Stimulated activated CD8-positive, alpha-beta memory T cell treated with anti-CD3 and anti-CD28 coated beads, Interleukin-4, amount 100 ng/mL, for 1 hour (primary cell): ENCODE measurements around the gene TRIOBP.
"Not testable (repeated sequence)": the region's sequence is repeated elsewhere in the genome, so short reads cannot be mapped to it uniquely, and the experiment has no call there.

Experiments used
- DNase-seq, 2 donors: peaks; one replicate each; pipeline ENCODE4 v3.0.0-alpha.2; 2020; ENCODE audit warnings: low read depth in 2 of 2, low spot score in 1 of 2

Gene TRIOBP

DNA sequence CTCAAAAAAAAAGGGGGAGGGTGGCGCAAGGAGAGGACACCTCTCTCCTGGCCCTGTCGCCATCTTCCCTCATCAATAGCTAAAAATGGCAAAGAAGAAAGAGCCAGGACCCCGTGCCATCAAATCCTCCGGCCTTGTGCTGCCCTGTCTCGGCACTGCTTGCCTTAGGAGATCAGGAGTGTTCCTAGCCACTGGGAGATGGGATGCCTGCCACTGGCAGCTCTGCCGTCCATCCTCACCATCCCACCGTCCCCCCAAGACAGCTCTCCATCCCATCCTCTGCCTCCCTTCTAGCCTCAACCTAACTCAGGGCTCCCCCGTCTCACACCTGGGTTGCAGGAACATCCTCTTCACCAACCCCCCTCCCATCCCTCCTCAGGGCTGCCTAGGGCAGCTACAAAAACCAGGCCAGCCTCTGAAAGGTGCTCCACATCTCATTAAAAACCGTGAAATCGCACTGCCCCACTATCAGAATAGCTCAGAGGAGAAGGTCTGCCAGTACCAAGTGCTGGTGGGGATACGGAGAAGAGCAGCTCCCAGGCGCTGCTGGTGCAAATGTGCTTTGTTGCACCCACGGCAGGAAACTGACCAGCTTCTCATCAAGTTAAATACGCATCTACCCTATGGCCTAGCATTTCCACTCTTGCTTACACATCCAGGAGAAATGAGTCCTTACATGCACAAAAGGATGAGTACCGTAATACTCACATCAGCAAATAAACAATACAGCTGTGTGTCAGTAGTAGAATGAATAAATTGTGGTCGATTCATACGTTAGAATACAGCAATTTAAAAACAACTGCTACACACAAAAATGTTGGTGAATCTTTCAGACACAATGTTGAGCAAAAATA lies 79.2 kb downstream of the TRIOBP start:
- DNase-seq = no peak

DNA sequence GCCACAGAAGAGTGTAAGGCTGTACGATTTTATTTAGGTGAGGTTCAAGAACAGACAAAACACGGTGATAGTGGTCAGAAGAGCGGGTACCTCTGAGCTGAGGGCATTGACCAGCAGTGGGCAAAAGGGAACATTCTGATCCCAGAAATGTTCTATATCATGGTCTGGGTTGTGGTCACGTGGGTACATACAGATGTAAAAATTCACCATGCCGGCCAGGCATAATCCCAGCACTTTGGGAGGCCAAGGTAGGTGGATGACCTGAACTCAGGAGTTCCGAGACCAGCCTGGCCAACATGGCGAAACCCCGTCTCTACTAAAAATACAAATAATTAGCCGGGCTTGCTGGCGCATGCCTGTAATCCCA lies 79.8 kb downstream of the TRIOBP start:
- no peak for DNase-seq

DNA sequence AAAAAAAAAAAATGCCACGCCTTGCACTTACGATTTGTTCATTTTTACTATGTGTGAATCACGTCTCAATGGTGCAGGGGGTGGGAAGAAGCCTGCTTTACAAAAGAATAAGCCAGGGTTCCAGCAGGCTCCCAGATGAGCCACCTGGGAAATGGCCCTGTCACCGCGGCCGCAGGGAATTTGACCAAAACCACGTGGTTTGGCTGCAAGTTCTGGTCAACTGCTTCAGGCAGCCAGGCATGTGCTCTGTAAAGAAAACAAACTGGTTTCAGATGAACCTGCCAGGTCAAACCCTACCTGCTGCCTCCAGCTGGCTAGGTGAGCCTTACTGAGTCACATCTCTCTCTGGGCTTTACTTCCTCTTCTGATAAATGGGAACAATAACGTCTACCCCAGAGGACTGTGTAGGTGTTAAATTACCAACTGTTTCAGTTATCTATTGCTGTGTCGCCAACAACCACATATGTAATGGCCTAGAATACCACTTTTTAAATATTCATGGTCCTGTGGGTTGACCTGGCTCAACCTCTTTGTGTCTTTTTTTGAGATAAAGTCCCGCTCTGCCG lies 80.4 kb downstream of the TRIOBP start:
- DNase-seq = no peak

GRCh38 chr22:37778370-37779009 lies 81.6 kb downstream of the TRIOBP start:
- DNase-seq = no peak

- no peak for DNase-seq
Measured at GRCh38 chr22:37781434-37782059, 84.7 kb downstream of the TRIOBP start.

- DNase-seq = no peak
Measured at GRCh38 chr22:37782340-37783168, 85.7 kb downstream of the TRIOBP start.

DNA sequence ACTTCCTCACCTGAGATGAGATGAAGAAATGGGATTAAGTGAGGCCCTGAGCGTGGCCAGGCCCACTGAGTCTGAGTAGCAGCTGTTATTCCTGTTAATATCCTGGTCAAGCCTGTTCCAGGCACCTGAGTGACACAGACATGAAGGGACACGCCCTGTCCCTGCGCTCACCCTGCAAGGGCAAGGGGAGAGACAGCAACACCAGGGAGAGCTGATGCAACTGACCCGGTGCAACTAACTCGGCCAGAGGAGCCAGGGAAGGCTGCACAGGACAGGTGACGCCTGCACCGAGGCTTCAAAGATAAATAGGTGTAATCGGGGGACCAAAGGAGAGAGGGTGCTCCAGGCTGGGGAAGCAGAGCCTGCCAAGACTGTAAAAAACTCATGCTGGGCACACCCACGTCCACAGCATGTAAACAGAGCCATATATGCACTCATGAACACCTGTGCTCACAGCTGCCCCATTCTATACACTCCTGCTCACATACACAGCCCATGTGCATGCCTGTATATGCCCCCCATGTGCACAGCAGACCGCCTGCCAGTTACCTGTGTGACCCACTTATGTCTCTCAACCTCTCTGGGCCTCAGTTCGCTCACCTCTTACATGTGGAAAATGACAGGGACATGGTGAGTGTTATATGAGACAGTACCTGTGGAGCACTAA lies 88.1 kb downstream of the TRIOBP start:
- no peak for DNase-seq

DNA sequence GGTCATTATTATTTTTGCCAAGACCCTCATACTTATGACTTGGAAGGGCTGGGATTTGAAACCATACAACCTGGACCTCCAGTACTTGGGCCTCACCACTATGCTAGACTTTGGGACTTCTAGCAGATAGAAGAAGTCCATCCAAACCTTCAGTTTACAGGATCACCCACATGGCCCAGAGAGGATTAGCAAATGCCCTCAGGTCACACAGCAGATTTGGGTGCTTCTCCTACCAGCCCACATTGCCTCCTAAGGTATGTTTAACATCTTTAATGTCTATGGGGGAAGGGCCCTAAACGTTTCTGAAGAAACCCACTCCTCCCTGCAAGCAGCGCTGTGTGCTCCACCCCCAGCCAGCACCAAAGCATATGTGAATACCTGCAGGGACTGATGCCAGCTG lies 93.4 kb downstream of the TRIOBP start:
- DNase-seq = no peak

- DNase-seq = no peak
Measured at GRCh38 chr22:37792494-37792893, 95.6 kb downstream of the TRIOBP start.

DNA sequence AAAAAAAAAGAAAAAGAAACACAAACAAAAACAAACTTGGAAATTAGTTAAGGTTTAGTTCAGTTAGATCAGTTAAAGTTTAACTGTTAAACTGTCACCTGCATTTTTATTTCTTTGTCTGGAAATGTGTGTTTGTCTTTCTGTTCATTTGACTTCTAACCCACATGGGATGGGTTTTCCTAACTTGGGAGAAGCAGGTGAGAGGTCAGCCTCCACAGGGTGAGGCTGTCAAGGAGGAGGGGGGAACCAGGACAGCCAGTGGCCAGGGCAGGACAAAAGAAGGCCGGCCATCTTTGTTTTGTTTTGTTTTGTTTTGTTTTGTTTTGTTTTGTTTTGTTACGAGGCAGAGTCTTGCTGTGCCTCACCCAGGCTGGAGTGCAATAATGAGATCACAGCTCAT lies 97.5 kb downstream of the TRIOBP start:
- DNase-seq = no peak

DNA sequence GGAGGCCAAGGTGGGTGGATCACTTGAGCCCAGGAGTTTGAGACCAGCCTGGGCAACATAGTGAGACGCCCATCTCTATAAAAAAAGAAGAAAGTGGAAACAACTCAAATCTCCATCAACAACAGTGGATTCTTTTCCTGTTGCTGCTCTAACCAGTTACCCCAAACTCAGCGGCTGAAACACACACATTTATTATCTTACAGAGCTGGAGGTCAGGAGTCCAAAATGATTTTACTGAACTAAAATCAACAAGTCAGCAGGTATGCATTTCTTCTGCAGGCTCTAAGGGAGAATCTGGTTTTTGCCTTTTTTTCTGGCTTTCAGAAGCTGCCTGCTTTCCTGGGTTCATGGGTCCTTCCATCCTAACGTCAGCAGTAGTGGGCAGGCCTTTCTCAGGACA lies 99.2 kb downstream of the TRIOBP start:
- no peak for DNase-seq

DNA sequence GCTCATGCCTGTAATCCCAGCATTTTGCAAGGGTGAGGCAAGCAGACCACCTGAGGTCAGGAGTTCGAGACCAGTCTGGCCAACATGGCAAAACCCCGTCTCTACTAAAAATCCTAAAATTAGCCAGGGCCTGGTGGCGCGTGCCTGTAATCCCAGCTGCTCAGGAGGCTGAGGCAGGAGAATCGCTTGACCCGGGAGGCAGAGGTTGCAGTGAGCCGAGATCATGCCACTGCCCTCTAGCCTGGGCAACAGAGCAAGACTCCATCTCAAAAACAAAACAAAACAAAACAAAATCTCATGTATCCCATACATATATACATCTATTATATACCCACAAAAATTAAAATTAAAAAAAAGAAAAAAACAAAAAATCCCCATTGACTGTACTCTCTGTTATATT lies 100.4 kb downstream of the TRIOBP start:
- not testable (repeated sequence) for DNase-seq

DNA sequence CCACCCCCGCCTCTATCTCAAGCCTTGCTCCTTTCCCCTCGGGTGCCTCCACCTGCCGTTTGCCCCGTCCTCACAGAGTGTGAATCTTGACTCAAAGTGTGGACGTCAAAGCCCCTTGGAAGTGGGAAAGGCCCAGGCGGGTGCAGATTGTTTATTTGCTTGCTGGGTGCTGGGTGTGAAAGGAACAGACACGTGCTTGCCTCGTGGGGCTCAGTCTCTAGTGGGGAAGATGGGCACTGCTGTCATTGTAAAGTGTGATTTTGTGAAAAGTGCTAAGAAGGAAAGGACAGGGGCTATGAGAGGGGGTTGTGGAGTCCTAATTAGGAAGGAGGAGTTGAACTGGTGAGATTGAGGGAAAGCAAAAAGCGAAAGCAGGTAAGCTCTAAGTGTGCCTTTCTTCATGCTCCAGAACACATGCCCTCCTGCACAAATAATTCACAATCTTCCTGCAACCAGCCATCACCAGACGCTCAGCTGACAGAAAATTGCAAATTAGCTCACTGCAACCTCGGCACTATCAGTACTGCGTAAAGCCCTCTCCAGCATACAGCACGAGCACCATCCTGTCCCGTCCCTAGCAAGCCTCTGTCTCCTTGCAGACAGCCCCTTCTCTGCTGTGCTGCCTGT lies 101.1 kb downstream of the TRIOBP start:
- no peak for DNase-seq

GRCh38 chr22:37799979-37800378 lies 103.1 kb downstream of the TRIOBP start:
- DNase-seq = not testable (repeated sequence)

DNA sequence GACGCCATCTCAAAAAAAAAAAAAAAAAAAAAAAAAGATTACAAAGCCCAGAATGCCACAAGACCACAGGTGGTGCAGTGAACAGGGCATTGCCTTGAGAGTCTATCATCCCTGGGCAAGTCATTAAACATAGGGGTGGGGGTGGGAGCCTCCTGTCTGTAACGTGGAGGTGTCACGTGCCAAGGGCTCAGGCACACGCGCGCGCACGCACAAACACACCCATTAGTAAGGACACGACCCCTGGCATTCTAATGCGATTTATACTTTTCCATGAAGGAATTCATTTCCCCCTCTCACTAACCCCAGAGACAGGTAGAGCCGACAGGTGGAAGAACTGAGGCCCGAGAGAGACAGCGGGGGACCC lies 105.1 kb downstream of the TRIOBP start:
- no peak for DNase-seq

DNA sequence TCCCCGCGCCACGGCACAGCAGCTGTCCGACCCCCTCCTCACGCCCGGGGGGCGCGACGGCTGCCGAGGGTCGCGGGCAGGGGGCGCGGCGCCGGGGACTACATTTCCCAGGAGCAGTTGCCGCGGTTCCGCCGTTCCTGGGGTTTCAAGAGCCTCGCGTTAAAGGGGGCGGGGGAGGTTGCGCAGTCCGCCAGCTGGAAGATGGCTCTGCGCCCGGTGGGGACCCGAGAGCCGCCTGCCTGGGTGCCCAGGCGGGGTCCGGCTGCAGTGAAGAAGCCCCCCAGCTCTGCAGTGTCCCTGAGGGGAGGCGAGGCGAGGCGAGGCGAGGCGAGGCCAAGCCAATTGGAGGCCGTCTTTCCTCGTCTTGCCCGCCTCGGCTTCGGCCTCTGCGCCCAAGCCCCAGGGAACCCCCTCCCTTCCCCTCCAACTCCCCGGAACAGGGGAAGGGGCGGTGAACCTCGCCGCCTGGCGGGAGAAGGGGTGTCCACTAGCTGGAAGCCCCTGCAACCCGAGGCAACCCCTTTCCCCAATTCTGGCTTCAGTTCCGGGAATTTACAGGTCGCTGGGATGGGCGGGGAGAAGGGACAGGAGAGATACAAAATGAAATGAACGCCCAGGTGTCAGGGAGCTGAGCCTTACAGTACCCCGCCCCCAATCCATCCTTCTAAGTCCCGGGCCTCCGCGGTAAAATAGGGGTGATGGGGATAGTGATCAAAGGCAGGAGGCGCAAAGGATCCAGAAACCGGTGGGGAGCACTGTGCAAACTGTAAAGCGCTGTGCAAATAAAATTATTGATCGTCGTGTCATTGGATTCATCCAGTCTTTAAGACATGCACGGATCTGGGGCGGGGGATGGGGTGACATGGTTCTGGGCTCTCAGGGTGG lies 105.7 kb downstream of the TRIOBP start:
- DNase-seq = no peak

GRCh38 chr22:37803195-37803638 lies 106.4 kb downstream of the TRIOBP start:
- no peak for DNase-seq

DNA sequence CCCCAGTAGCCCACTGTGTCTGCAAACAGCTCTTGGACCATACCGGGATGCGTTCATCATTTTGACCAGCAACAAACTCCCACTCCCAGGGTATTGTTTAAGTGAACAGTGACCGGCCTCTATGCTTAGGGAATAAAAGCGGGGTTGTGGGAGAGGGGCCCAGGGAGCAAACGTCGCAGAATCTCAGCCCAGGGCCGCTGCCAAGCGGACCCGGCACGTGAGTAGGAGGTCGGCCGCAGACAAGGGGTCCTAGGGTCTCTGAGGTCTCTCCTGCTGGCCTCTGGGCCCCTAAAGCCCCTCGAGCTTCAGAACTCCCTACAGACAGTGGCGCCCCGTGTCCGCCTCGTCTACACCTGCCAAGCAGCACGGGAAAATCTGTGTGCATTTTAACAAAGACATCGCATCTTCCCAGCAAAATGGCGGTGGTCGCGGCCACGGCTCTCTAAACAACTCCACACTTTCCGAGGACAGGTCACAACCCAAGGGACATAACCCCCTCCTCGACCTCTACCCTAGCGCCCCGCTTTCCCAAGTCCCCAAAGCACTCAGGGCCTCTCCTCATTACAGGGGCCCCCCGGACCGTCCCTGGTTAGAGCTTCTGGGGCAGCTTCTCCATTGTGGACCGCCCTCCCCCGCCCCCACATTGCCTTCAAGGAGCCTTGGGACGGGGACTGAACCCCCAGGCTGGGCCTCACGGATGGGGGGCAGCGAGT lies 106.9 kb downstream of the TRIOBP start:
- DNase-seq = no peak
